Astrocyte of the cerebellum (primary cell): ENCODE measurements around the gene PNN.
"Not testable (repeated sequence)": the region's sequence is repeated elsewhere in the genome, so short reads cannot be mapped to it uniquely, and the experiment has no call there.

ENCODE experiments used
- DNase-seq: peaks from one replicate; pipeline ENCODE4 v3.0.0-alpha.2; 2011; ENCODE audit warnings: low read depth
- H3K4me3 ChIP-seq: 2 replicates; pipeline ENCODE4 v1.5.1; 2011; ENCODE audit warnings: mild to moderate bottlenecking, low read depth, low read length, moderate library complexity
- in situ Hi-C: cut with HindIII; loops from 2 replicates; pipeline ENCODE4 v1.10.0; 2017; ENCODE audit warnings: low sequenced_read_pairs
- TF ChIP-seq, protein P1 (sequence below): IDR thresholded peaks from 2 replicates; pipeline ENCODE4 v1.5.1; 2012; ENCODE audit warnings: low read length, low read depth, moderate library complexity, mild to moderate bottlenecking; ENCODE audit errors: missing control alignments

The PNN gene

DNA sequence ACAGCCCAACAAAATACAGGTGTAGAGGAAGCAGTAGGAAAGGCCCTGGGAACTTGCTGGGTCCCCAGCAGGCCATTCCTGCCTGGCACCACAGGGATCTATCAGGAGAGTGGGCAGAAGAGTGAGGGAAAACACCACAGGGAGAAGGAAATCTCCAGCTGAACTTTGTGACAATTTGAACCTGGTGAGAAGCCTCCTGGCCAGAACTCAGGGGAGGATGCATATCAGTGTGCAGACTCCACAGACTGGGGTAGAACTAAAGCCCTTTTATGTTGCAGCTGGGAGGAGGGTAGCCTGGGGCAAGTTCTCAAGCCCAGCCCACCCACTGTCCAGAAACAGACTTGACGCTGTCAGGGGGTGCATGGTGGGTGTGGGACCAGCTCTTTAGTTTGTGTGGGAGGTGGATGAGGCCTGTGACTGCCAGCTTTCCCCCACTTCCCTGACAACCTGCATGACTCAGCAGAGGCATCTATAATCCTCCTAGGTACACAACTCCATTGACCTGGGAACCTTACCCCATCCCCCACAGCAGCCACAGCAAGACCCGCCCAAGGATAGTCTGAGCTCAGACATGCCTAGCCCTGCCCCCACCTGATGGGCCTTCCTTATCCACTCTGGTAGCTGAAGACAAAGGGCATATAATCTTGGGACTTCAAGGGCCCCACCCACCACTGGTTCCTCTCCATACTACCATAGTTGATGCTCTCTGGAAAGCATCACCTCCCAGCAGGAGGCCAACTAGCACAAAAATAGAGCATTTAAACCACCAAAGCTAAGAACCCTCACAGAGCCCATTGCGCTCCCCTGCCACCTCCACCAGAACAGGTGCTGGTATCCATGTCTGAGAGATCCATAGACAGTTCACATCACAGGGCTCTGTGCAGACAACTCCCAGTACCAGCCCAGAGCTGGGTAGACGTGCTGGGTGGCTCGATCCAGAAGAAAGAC lies 28.9 kb downstream of the PNN start:
- in situ Hi-C loops: no loop called here

DNA sequence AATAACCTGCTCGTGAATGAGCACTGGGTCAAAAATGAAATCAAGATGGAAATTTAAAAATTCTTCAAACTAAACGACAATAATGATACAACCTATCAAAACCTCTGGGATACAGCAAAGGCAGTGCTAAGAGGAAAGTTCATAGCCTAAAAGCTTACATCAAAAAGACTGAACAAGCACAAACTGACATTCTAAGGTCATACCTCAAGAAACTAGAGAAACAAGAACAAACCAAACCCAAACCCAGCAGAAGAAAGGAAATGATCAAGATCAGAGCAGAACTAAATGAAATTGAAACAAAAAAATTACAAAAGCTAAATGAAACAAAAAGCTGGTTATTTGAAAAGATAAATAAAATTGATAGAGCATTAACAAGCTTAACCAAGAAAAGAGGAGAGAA lies 32.4 kb downstream of the PNN start:
- in situ Hi-C loops, DNase-seq, H3K4me3 ChIP-seq: not testable (repeated sequence)

More for the DNA sequence above, 28.9 kb downstream of the PNN start:
- no peak for DNase-seq
- H3K4me3 ChIP-seq: no peak overlapping the region
- TF ChIP-seq, protein P1, sequence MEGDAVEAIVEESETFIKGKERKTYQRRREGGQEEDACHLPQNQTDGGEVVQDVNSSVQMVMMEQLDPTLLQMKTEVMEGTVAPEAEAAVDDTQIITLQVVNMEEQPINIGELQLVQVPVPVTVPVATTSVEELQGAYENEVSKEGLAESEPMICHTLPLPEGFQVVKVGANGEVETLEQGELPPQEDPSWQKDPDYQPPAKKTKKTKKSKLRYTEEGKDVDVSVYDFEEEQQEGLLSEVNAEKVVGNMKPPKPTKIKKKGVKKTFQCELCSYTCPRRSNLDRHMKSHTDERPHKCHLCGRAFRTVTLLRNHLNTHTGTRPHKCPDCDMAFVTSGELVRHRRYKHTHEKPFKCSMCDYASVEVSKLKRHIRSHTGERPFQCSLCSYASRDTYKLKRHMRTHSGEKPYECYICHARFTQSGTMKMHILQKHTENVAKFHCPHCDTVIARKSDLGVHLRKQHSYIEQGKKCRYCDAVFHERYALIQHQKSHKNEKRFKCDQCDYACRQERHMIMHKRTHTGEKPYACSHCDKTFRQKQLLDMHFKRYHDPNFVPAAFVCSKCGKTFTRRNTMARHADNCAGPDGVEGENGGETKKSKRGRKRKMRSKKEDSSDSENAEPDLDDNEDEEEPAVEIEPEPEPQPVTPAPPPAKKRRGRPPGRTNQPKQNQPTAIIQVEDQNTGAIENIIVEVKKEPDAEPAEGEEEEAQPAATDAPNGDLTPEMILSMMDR: no peak

DNA sequence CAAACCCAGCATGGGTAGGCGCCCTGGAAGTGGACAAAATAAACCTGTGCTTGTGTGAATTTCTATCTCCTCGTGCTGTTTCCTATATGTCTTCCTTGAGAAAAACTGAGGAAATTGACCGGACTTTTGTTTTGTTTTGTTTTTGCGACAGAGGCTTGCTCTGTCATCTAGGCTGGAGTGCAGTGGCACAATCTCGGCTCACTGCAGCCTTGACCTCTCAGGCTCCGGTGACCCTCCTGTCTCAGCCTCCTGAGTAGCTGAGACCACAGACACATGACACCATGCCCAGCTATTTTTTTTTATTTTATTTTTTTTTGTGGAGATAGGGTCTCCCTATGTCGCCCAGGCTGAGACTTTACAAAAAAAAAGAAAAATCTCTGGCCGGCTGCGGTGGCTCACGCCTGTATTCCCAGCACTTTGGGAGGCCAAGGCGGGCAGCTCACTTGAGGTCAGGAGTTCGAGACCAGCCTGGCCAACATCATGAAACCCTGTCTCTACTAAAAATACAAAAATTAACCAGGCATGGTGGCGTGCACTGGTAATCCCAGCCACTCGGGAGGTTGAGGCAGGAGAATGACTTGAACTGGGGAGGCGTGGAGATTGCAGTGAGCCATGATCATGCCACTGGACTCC lies 36.2 kb downstream of the PNN start:
- DNase-seq: no peak
- in situ Hi-C loops: no loop called here
- TF ChIP-seq, protein P1: no peak
- H3K4me3 ChIP-seq: no peak overlapping the region

DNA sequence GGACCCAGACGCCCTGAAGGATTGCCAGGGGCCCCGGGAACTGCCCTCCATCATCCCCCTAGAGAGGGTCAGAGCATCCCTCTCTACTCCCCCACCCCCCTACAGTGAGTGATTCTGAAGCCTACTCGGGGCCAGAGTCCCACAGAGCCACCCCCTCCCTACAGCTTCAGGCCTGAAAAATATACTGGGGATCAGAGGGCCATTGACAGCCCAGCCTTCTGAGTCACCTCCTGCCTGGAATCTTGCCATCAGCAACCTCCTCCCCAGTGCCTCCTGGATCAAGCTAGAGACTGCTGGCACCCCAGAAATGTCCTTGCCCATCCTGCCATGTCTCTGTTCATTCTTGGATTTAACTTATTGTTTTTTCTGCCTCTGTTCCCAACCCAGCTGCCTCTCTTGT lies 37.0 kb downstream of the PNN start:
- no peak for DNase-seq
- in situ Hi-C loops: no loop called here
- no peak overlapping the region for H3K4me3 ChIP-seq
- TF ChIP-seq, protein P1: no peak

- H3K4me3 ChIP-seq: no peak overlapping the region
- TF ChIP-seq, protein P1: no peak
- in situ Hi-C loops: no loop called here
- DNase-seq: no peak
These were observed 37.6 kb downstream of the PNN start for GRCh38 chr14:39212693-39213092.

DNA sequence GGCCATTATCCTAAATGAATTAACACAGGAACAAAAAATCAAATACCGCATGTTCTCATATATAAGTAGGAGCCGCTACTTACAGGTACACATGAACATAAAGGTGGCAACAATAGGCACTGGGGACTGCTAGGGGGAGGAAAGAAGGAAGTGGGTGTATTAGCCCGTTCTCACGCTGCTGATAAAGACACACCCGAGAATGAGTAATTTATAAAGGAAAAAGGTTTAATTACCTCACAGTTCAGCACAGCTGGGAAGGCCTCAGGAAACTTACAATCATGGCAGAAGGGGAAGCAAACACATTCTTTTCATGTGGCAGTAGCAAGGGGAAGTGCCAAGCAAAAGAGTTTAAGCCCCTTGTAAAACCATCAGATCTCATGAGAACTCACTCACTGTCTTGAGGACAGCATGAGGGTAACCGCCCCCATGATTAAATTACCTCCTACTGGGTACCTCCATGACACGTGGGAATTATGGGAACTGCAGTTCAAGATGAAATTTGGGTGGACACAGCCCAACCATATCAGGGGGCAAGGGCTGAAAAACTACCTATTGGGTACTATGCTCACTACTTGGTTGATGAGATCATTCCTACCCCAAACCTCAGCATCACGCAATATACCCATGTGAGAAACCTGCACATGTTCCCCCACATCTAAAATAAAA lies 42.3 kb downstream of the PNN start:
- in situ Hi-C loops: no loop called here
- no peak overlapping the region for H3K4me3 ChIP-seq
- TF ChIP-seq, protein P1: no peak
- DNase-seq: no peak
